Omental fat pad (tissue), 4 donors: ENCODE measurements around the gene GLIPR1L1. TPM values are rescaled to one million over a fixed set of nuclear protein-coding genes. Genes with fewer than 3 reads are reported as not detected.

Source experiments
- ATAC-seq: fragments of 150-250 bp; one replicate; pipeline ENCODE4 v1.9.1; 2016; ENCODE audit warnings: mild to moderate bottlenecking, moderate library complexity; ENCODE audit not compliant: low FRiP score
- DNase-seq: peaks from one replicate; pipeline ENCODE4 v3.0.0-alpha.2; 2019; ENCODE audit warnings: low spot score
- CTCF ChIP-seq, 3 donors: fragments of 450-650 bp; IDR thresholded peaks; one replicate each; pipeline ENCODE4 v1.5.1; 2016 to 2017; ENCODE audit warnings: antibody characterized with exemption in 3 of 3, mild to moderate bottlenecking in 3 of 3, moderate library complexity in 2 of 3
- total RNA-seq, 4 donors: library from RNA; depleted of rRNA; stranded (reverse); fragments of >200 nt; gene quantifications; one replicate each; pipeline ENCODE4 v1.1.0, GENCODE V29; 2016

The GLIPR1L1 gene
- total RNA-seq, 4 donors from 2014 or later: not detected

- ATAC-seq (no peak), DNase-seq (no peak)
- no peak for TF ChIP-seq CTCF (IDR thresholded peaks at IDR 0.05)
Observed at GRCh38 chr12:75302781-75303180, 31.7 kb upstream of the GLIPR1L1 start.

GRCh38 chr12:75305412-75306332, 28.8 kb upstream of the GLIPR1L1 start:
- no peak for DNase-seq

GRCh38 chr12:75308279-75308678, 26.2 kb upstream of the GLIPR1L1 start:
- ATAC-seq: no peak
- no peak for TF ChIP-seq CTCF (IDR thresholded peaks at IDR 0.05)

More at GRCh38 chr12:75305412-75306332, 28.8 kb upstream of the GLIPR1L1 start:
- TF ChIP-seq CTCF (IDR thresholded peaks at IDR 0.05): no peak
- no peak for ATAC-seq

GRCh38 chr12:75311369-75311768, 23.1 kb upstream of the GLIPR1L1 start:
- no peak for TF ChIP-seq CTCF (IDR thresholded peaks at IDR 0.05)
- ATAC-seq (no peak), DNase-seq (no peak)

More at GRCh38 chr12:75308279-75308678, 26.2 kb upstream of the GLIPR1L1 start:
- DNase-seq: no peak

GRCh38 chr12:75315518-75315917, 19.0 kb upstream of the GLIPR1L1 start:
- ATAC-seq: no peak
- TF ChIP-seq CTCF (IDR thresholded peaks at IDR 0.05): no peak
- no peak for DNase-seq

GRCh38 chr12:75317784-75318183, 16.7 kb upstream of the GLIPR1L1 start:
- no peak for DNase-seq
- TF ChIP-seq CTCF (IDR thresholded peaks at IDR 0.05): no peak
- no peak for ATAC-seq

GRCh38 chr12:75322464-75322863, 12.0 kb upstream of the GLIPR1L1 start:
- DNase-seq (no peak), ATAC-seq (no peak)
- no peak for TF ChIP-seq CTCF (IDR thresholded peaks at IDR 0.05)
